Measurements from ENCODE around the gene RASA3. TPM values are rescaled to one million over a fixed set of nuclear protein-coding genes. Genes with fewer than 3 reads are reported as not detected.

RASA3 gene
- total RNA-seq, 1 donor from 2014 or later: 9.3 TPM

- Mint-ChIP-seq H3K4me3 (no peak overlapping the region), H3K9me3 (no peaks in the 10 kb centered on the region), H3K27me3 (no peaks in the 10 kb centered on the region), H3K27ac (no peak overlapping the region), H3K4me1 (ENCODE audit: unreplicated experiment) (peaks cover 46% of the 10 kb centered on the region), H3K36me3 (no peaks in the 10 kb centered on the region)
- no peak for DNase-seq (ENCODE audit: extremely low spot score, unreplicated experiment)
- no peak for TF ChIP-seq CTCF (conservative IDR thresholded peaks at IDR 0.05)
Observed at GRCh38 chr13:114069376-114070097, 62.9 kb downstream of the RASA3 start.

- TF ChIP-seq CTCF (conservative IDR thresholded peaks at IDR 0.05): no peak
- H3K4me3 Mint-ChIP-seq: no peak overlapping the region
- H3K9me3 Mint-ChIP-seq: no peaks in the 10 kb centered on the region
- no peak for DNase-seq (ENCODE audit: extremely low spot score, unreplicated experiment)
- H3K27ac Mint-ChIP-seq: no peak overlapping the region
- H3K27me3 Mint-ChIP-seq: no peaks in the 10 kb centered on the region
- peaks cover 54% of the 10 kb centered on the region for H3K4me1 Mint-ChIP-seq (ENCODE audit: unreplicated experiment)
- no peaks in the 10 kb centered on the region for H3K36me3 Mint-ChIP-seq
Observed at GRCh38 chr13:114068656-114069318, 63.6 kb downstream of the RASA3 start.

- peaks cover 58% of the 10 kb centered on the region for H3K4me1 Mint-ChIP-seq (ENCODE audit: unreplicated experiment)
- no peak for TF ChIP-seq CTCF (conservative IDR thresholded peaks at IDR 0.05)
- peak overlapping the region; percentile 48 for H3K27ac Mint-ChIP-seq
- no peaks in the 10 kb centered on the region for H3K27me3 Mint-ChIP-seq
- H3K9me3 Mint-ChIP-seq: no peaks in the 10 kb centered on the region
- H3K36me3 Mint-ChIP-seq: no peaks in the 10 kb centered on the region
- no peak overlapping the region for H3K4me3 Mint-ChIP-seq
- no peak for DNase-seq (ENCODE audit: extremely low spot score, unreplicated experiment)
Observed at GRCh38 chr13:114067886-114068651, 64.4 kb downstream of the RASA3 start.

GRCh38 chr13:114067381-114067885, 65.0 kb downstream of the RASA3 start:
- TF ChIP-seq CTCF (conservative IDR thresholded peaks at IDR 0.05): no peak
- H3K4me1 Mint-ChIP-seq (ENCODE audit: unreplicated experiment): peaks cover 56% of the 10 kb centered on the region
- DNase-seq (ENCODE audit: extremely low spot score, unreplicated experiment): no peak
- H3K4me3 Mint-ChIP-seq: peak overlapping the region; percentile 6
- H3K36me3 Mint-ChIP-seq: no peaks in the 10 kb centered on the region
- no peaks in the 10 kb centered on the region for H3K27me3 Mint-ChIP-seq
- peak overlapping the region; percentile 48 for H3K27ac Mint-ChIP-seq
- no peaks in the 10 kb centered on the region for H3K9me3 Mint-ChIP-seq

- no peaks in the 10 kb centered on the region for H3K9me3 Mint-ChIP-seq
- H3K36me3 Mint-ChIP-seq: no peaks in the 10 kb centered on the region
- H3K4me1 Mint-ChIP-seq (ENCODE audit: unreplicated experiment): peaks cover 51% of the 10 kb centered on the region
- TF ChIP-seq CTCF (conservative IDR thresholded peaks at IDR 0.05): no peak
- H3K27ac Mint-ChIP-seq: no peak overlapping the region
- no peak for DNase-seq (ENCODE audit: extremely low spot score, unreplicated experiment)
- no peaks in the 10 kb centered on the region for H3K27me3 Mint-ChIP-seq
- H3K4me3 Mint-ChIP-seq: no peak overlapping the region
Observed at GRCh38 chr13:114066956-114067355, 65.5 kb downstream of the RASA3 start.
